Mononuclear cell (primary cell): ENCODE measurements around the gene VANGL1. TPM values are rescaled to one million over a fixed set of nuclear protein-coding genes. Genes with fewer than 3 reads are reported as not detected.
"Not testable (repeated sequence)": the region's sequence is repeated elsewhere in the genome, so short reads cannot be mapped to it uniquely, and the experiment has no call there.

Experiments used
- H3K27me3 ChIP-seq: 2 replicates; pipeline ENCODE4 v1.6.0; 2011; ENCODE audit warnings: low read length, control low read depth; ENCODE audit not compliant: insufficient read depth
- H3K4me1 ChIP-seq: 2 replicates; pipeline ENCODE4 v1.5.1; 2011; ENCODE audit warnings: mild to moderate bottlenecking, low read length, control low read depth; ENCODE audit not compliant: insufficient read depth
- H3K4me3 ChIP-seq: 2 replicates; pipeline ENCODE4 v1.5.1; 2011; ENCODE audit warnings: mild to moderate bottlenecking, low read length, moderate library complexity
- H3K9me3 ChIP-seq: 2 replicates; pipeline ENCODE4 v1.5.1; 2011; ENCODE audit warnings: low read depth, mild to moderate bottlenecking, control low read depth, low read length
- total RNA-seq: library from RNA; depleted of rRNA; stranded (reverse); fragments of >200 nt; gene quantifications from one replicate; pipeline ENCODE4 v1.2.3, GENCODE V29; 2012

Gene VANGL1
- total RNA-seq, 1 donor = 1.9 TPM

GRCh38 chr1:115632251-115633026, 9.3 kb upstream of the VANGL1 start:
- Histone ChIP-seq H3K27me3 (no peaks in the 10 kb centered on the region), H3K9me3 (no peaks in the 10 kb centered on the region), H3K4me1 (no peaks in the 10 kb centered on the region), H3K4me3 (no peak overlapping the region)

- not testable (repeated sequence) for H3K4me1 ChIP-seq, H3K9me3 ChIP-seq, H3K4me3 ChIP-seq, H3K27me3 ChIP-seq
Observed at GRCh38 chr1:115633606-115634005, 8.2 kb upstream of the VANGL1 start.

- not testable (repeated sequence) for H3K4me1 ChIP-seq, H3K4me3 ChIP-seq, H3K9me3 ChIP-seq
- peaks cover 12% of the 10 kb centered on the region for H3K27me3 ChIP-seq
Observed at GRCh38 chr1:115637247-115637646, 4.5 kb upstream of the VANGL1 start.

GRCh38 chr1:115640384-115640783, 1.4 kb upstream of the VANGL1 start:
- Histone ChIP-seq H3K4me1 (peaks cover 12% of the 10 kb centered on the region), H3K4me3 (no peak overlapping the region), H3K27me3 (peaks cover 12% of the 10 kb centered on the region), H3K9me3 (no peaks in the 10 kb centered on the region)

- H3K27me3 ChIP-seq = peaks cover 12% of the 10 kb centered on the region
- no peaks in the 10 kb centered on the region for H3K9me3 ChIP-seq
- peak overlapping the region; percentile 53 for H3K4me3 ChIP-seq
- peaks cover 13% of the 10 kb centered on the region for H3K4me1 ChIP-seq
Observed at GRCh38 chr1:115642168-115643072, 650 bp downstream of the VANGL1 start.

- no peak overlapping the region for H3K4me3 ChIP-seq
- peaks cover 12% of the 10 kb centered on the region for H3K27me3 ChIP-seq
- H3K4me1 ChIP-seq = peaks cover 21% of the 10 kb centered on the region
- no peaks in the 10 kb centered on the region for H3K9me3 ChIP-seq
Observed at GRCh38 chr1:115643225-115643624, 1.5 kb downstream of the VANGL1 start.

- H3K4me1 ChIP-seq = peaks cover 25% of the 10 kb centered on the region
- no peak overlapping the region for H3K4me3 ChIP-seq
- peaks cover 12% of the 10 kb centered on the region for H3K27me3 ChIP-seq
- no peaks in the 10 kb centered on the region for H3K9me3 ChIP-seq
Observed at GRCh38 chr1:115643666-115644065, 1.9 kb downstream of the VANGL1 start.

- peaks cover 12% of the 10 kb centered on the region for H3K27me3 ChIP-seq
- H3K4me1 ChIP-seq = peaks cover 25% of the 10 kb centered on the region
- H3K4me3 ChIP-seq = no peak overlapping the region
- no peaks in the 10 kb centered on the region for H3K9me3 ChIP-seq
Observed at GRCh38 chr1:115644109-115644508, 2.3 kb downstream of the VANGL1 start.

- Histone ChIP-seq H3K27me3 (no peaks in the 10 kb centered on the region), H3K4me3 (no peak overlapping the region), H3K4me1 (peaks cover 25% of the 10 kb centered on the region), H3K9me3 (no peaks in the 10 kb centered on the region)
Observed at GRCh38 chr1:115647047-115647446, 5.3 kb downstream of the VANGL1 start.

GRCh38 chr1:115647507-115647906, 5.7 kb downstream of the VANGL1 start:
- H3K9me3 ChIP-seq = no peaks in the 10 kb centered on the region
- no peaks in the 10 kb centered on the region for H3K27me3 ChIP-seq
- H3K4me3 ChIP-seq = no peak overlapping the region
- H3K4me1 ChIP-seq = peaks cover 22% of the 10 kb centered on the region

- no peak overlapping the region for H3K4me3 ChIP-seq
- H3K27me3 ChIP-seq = no peaks in the 10 kb centered on the region
- no peaks in the 10 kb centered on the region for H3K9me3 ChIP-seq
- H3K4me1 ChIP-seq = peaks cover 17% of the 10 kb centered on the region
Observed at GRCh38 chr1:115647919-115648650, 6.3 kb downstream of the VANGL1 start.

GRCh38 chr1:115648717-115649691, 7.2 kb downstream of the VANGL1 start:
- peaks cover 13% of the 10 kb centered on the region for H3K4me1 ChIP-seq
- no peaks in the 10 kb centered on the region for H3K27me3 ChIP-seq
- no peaks in the 10 kb centered on the region for H3K9me3 ChIP-seq
- H3K4me3 ChIP-seq = no peak overlapping the region

GRCh38 chr1:115649964-115650363, 8.2 kb downstream of the VANGL1 start:
- no peak overlapping the region for H3K4me3 ChIP-seq
- H3K27me3 ChIP-seq = no peaks in the 10 kb centered on the region
- H3K9me3 ChIP-seq = no peaks in the 10 kb centered on the region
- H3K4me1 ChIP-seq = peaks cover 13% of the 10 kb centered on the region

- Histone ChIP-seq H3K4me1 (peaks cover 13% of the 10 kb centered on the region), H3K27me3 (no peaks in the 10 kb centered on the region)
Observed at GRCh38 chr1:115650961-115651360, 9.2 kb downstream of the VANGL1 start.

More at GRCh38 chr1:115650961-115651360, 9.2 kb downstream of the VANGL1 start:
- Histone ChIP-seq H3K4me3 (no peak overlapping the region), H3K9me3 (no peaks in the 10 kb centered on the region)
